Activated naive CD8-positive, alpha-beta T cell treated with anti-CD3 and anti-CD28 coated beads, Interleukin-2, amount 10 ng/mL, durations not matched to agents 7 days and 5 days (primary cell): Measurements from ENCODE around the gene LEP. TPM values are rescaled to one million over a fixed set of nuclear protein-coding genes. Genes with fewer than 3 reads are reported as not detected.

Experiments used
- ATAC-seq: fragments of 150-1000 bp; cut with Tn5 transposase; one replicate; pipeline ENCODE4 v1.10.0; 2021; ENCODE audit warnings: low read depth, moderate library complexity
- POLR2A ChIA-PET: fragments of 350-600 bp; sonication (Branson Sonifier 250); formaldehyde crosslinking; loops from one replicate; lab custom pipeline; 2021; ENCODE audit warnings: antibody characterized with exemption; lab: Charles Lee
- DNase-seq: peaks from one replicate; pipeline ENCODE4 v3.0.0; 2021
- H3K27ac Mint-ChIP-seq: one replicate; pipeline ENCODE4 v1.8.0; 2022; ENCODE audit warnings: mild to moderate bottlenecking, mixed read lengths
- H3K27me3 Mint-ChIP-seq: one replicate; pipeline ENCODE4 v1.8.0; 2022; ENCODE audit warnings: mild to moderate bottlenecking, moderate library complexity, mixed read lengths
- H3K36me3 Mint-ChIP-seq: one replicate; pipeline ENCODE4 v1.8.0; 2021; ENCODE audit warnings: mild to moderate bottlenecking, mixed read lengths
- H3K4me1 Mint-ChIP-seq: one replicate; pipeline ENCODE4 v1.8.0; 2021; ENCODE audit warnings: mixed read lengths
- H3K4me3 Mint-ChIP-seq: one replicate; pipeline ENCODE4 v1.8.0; 2022; ENCODE audit warnings: mild to moderate bottlenecking, moderate library complexity, mixed read lengths
- H3K9me3 Mint-ChIP-seq: one replicate; pipeline ENCODE4 v1.8.0; 2021; ENCODE audit warnings: mixed read lengths
- total RNA-seq, 2 experiments: library from RNA; stranded (reverse); gene quantifications; one replicate each; pipeline ENCODE4 v1.2.3, GENCODE V29; 2021

The LEP gene
- total RNA-seq, 2 experiments from 2014 or later = not detected

- Mint-ChIP-seq H3K9me3 (no peaks in the 10 kb centered on the region), H3K27me3 (peaks cover 31% of the 10 kb centered on the region), H3K4me3 (no peak overlapping the region), H3K36me3 (no peaks in the 10 kb centered on the region), H3K27ac (no peak overlapping the region), H3K4me1 (peaks cover 9% of the 10 kb centered on the region)
- POLR2A ChIA-PET = no interaction called here
- DNase-seq = no peak
- no peak for ATAC-seq
Measured at GRCh38 chr7:128205068-128205467, 36.0 kb upstream of the LEP start.

DNA sequence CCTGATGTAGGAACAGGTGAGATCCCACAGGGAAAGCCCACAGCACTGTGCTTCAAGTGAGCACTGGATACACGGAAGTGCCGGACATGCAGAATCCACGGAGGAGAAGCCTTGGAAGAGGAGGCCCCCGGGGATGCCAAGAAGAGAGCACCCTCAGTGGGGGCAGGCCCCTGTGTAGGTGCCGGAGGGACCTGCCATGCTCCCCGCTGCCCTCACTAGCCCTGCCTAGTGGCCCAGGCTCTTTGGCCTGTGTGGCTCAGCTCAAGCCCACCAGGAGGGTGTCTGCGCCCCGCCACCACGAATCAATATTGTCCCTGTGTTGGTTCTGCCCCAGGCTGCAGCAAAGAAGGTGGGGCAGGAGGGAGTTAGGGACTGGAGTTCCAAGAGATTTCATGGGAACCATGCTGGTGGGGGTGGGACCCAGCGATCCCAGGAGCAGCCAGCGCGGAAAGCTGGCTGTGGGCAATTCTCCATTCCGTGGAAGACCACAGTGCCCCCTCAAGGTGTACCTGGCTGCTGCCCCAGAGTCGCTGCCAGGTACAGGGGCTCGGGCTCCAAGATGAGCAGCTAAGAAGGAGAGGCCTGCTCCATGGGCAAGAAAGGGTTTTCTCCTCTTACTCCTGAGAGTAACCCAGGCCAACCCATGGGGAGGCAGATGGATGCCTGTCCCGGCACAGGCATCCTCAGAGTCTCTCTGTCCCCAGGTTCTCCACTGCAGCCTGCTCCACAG lies 34.9 kb upstream of the LEP start:
- Mint-ChIP-seq H3K27ac (no peak overlapping the region), H3K9me3 (no peaks in the 10 kb centered on the region), H3K36me3 (no peaks in the 10 kb centered on the region), H3K4me3 (no peak overlapping the region), H3K27me3 (peaks cover 22% of the 10 kb centered on the region), H3K4me1 (peaks cover 9% of the 10 kb centered on the region)
- no peak for DNase-seq
- ATAC-seq = no peak
- POLR2A ChIA-PET = no interaction called here

DNA sequence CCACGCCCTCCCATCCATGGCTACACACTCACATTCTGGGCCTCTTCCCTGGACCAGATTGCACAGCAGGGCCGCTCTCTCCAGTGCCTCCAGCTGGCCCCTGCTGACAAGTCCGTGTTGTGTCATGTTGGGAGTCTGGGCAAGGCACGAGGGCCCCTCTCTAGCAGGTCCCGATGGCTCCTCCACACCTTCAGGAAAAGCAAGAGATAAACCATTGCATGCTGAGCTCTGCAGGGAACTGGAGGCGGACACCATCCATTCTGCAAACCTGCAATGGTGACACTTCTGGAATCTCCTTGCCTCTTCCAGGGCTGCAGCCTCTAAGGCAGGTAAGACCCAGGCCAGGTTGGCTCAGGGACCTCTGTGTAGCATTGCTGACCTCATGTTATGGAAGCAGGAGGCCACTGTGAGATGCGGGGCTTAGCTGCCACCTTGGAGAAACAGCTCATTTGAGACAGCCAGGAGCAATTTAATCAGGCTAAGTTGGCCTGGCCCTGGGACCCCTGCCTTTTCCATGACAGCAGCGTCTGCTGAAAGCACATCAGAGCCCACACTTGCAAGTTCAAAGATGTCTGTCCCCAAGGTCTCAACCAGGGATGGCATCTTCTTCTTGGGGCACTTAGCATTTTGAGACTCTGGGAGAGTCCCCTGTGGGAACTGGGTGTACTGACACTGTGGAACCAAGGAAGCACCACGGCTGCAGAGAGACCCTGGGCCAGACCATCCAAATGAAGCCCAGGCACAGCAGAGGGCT lies 34.2 kb upstream of the LEP start:
- DNase-seq = no peak
- Mint-ChIP-seq H3K4me1 (peaks cover 4% of the 10 kb centered on the region), H3K27ac (no peak overlapping the region), H3K36me3 (no peaks in the 10 kb centered on the region), H3K4me3 (no peak overlapping the region), H3K27me3 (peaks cover 21% of the 10 kb centered on the region), H3K9me3 (no peaks in the 10 kb centered on the region)
- no peak for ATAC-seq
- POLR2A ChIA-PET = no interaction called here

DNA sequence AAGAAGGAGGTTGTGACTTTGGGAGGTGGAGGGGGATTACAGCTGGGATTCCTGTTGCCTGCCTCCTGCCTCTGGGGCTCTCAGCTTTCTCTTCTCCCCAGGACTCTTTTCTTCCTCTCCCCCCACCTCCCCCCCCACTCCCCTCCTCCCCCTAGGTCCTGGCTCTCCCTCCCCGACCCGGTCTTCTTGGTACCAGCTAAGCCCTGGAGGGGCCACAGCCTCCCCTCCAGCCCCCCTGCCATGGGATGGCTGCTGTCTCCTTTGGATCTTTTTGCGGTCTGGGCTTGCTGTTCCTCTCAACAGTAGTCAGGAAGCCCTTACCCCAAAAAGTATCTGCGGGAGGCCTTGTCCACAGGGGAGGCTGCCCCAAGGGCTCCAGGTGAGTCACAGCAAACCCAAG lies 33.5 kb upstream of the LEP start:
- Mint-ChIP-seq H3K4me1 (peaks cover 1% of the 10 kb centered on the region), H3K27me3 (peaks cover 15% of the 10 kb centered on the region), H3K36me3 (no peaks in the 10 kb centered on the region), H3K9me3 (no peaks in the 10 kb centered on the region), H3K27ac (no peak overlapping the region), H3K4me3 (no peak overlapping the region)
- POLR2A ChIA-PET = no interaction called here
- no peak for ATAC-seq
- DNase-seq = no peak

DNA sequence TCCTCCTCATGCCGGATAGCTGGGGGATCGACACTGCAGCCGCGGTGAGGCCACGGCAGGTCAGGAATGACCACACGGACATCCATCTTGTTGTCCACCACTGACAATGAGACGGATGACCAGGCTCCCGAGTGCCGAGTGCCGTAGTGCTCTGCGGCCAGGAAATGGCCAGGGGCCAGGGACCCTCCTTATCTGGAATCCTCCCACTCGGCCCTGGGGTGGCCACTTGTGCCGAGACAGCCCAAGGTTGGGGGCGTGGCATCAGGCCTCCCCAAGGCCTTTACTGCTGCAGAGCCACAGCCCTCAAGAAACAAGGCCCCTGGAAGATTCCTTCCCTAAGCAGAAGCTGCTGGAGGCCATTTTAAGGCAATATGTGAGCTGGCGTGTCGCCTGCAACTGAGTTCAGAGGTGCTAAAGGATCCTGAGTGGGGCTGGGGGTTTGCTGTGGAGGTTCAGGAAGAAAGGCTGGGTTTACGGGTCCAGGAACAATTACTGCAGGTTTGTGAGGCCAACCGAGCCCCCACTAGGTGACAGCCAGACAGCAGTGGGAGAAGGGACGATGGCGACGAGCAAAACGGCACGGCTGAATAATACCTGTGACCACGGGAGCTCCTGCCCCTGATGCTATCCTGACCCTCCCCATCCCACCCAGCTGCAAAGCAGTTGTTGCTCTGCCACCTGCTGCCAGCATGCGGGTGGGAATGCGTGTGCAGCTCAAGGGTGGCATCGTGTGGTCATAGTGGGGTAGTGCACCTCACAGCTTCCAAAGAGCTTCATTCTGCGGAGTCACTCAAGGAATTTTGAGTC lies 31.6 kb upstream of the LEP start:
- H3K36me3 Mint-ChIP-seq = no peaks in the 10 kb centered on the region
- DNase-seq = peak; percentile 70
- peak overlapping the region; percentile 48 for H3K27ac Mint-ChIP-seq
- ATAC-seq = peak; percentile 65
- POLR2A ChIA-PET = interaction anchor here (0.7 to 1.7 kb wide), 4 partner anchors 13 to 310 kb away, joined by 4 to 10 read pairs (median 6); no protein-coding TSS in a partner anchor
- no peaks in the 10 kb centered on the region for H3K9me3 Mint-ChIP-seq
- peaks cover 1% of the 10 kb centered on the region for H3K4me1 Mint-ChIP-seq
- H3K27me3 Mint-ChIP-seq = peaks cover 10% of the 10 kb centered on the region
- H3K4me3 Mint-ChIP-seq = no peak overlapping the region

GRCh38 chr7:128210036-128210347 lies 31.1 kb upstream of the LEP start:
- DNase-seq (no peak), ATAC-seq (no peak)
- H3K9me3 Mint-ChIP-seq = no peaks in the 10 kb centered on the region
- POLR2A ChIA-PET = interaction anchor here (0.7 to 1.7 kb wide), 4 partner anchors 14 to 310 kb away, joined by 4 to 10 read pairs (median 6); no protein-coding TSS in a partner anchor
- no peaks in the 10 kb centered on the region for H3K36me3 Mint-ChIP-seq
- peaks cover 10% of the 10 kb centered on the region for H3K27me3 Mint-ChIP-seq
- peaks cover 1% of the 10 kb centered on the region for H3K4me1 Mint-ChIP-seq
- H3K27ac Mint-ChIP-seq = peak overlapping the region; percentile 48
- no peak overlapping the region for H3K4me3 Mint-ChIP-seq

DNA sequence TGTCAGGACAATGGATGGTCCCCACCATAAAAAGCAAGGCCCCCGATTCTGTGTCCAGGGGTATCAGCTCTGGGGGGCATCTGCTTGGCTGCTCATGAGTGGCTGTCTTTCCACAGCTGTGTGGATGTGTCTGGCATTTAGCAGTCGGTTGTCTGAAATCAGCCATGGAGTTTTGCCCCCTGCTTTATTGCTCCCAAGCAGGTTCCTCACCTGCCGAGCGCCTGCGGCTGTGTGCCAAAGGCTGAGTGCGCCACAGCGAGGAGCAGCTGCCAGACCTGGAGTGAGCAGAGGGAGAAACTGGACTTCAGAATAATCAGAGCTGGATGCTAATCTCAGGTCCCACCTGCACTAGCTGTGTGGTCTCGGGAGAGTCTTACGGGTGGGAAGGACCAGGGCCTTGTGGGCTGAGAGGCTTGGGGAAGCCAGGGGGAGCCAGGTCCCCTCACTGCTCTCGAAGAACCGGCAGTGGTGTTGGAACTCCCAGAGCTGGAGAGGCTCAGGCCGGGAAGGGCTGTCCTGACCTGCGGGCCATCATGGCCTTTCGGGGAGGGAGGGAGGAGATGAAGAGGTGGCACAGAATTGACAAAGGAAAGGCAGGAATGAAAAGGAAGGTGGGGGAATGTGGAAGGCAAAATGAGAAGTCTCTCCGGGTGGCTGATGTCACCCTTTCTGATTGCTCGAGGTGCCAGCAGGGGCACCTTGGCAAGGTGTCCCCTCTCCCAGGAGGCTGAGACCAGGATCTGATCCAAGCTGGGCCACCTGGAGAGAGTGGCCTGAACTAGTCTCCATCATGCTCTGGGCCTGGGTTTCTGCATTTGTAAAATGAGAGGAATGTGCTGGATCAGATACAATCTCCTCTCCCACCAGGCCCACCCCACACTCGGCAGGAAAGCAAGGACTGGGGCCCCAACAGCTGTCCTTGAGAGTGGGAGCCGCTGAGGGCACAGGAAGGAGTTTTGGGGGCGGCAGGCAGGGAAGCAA lies 30.2 kb upstream of the LEP start:
- H3K9me3 Mint-ChIP-seq = no peaks in the 10 kb centered on the region
- no peak overlapping the region for H3K4me3 Mint-ChIP-seq
- ATAC-seq = no peak
- no peak overlapping the region for H3K27ac Mint-ChIP-seq
- DNase-seq = no peak
- H3K36me3 Mint-ChIP-seq = no peaks in the 10 kb centered on the region
- H3K4me1 Mint-ChIP-seq = peaks cover 1% of the 10 kb centered on the region
- H3K27me3 Mint-ChIP-seq = peaks cover 12% of the 10 kb centered on the region
- POLR2A ChIA-PET = interaction anchor here (1.7 kb wide), 1 partner anchor 75 kb away, joined by 10 read pairs; no protein-coding TSS in a partner anchor

DNA sequence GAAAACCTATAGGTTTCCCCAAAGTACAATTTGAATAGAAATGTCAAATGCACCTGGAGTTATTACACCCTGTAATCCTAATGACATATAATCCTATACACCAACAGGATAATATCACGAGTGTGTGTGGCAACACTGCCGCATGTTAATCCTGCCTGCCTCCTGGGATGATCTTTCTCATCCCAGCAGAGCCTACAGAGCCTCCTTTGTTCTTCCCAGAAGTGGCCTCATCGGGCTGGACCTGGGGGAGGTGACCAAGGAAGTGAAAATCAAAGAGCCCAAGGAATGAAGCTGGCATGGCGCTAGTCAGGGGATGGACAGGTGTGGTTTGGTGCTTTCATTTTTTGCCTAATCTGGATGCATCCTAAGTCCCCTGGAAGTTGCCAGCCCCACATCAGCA lies 29.5 kb upstream of the LEP start:
- Mint-ChIP-seq H3K4me3 (no peak overlapping the region), H3K9me3 (no peaks in the 10 kb centered on the region), H3K36me3 (no peaks in the 10 kb centered on the region), H3K4me1 (peaks cover 1% of the 10 kb centered on the region), H3K27me3 (peaks cover 13% of the 10 kb centered on the region), H3K27ac (no peak overlapping the region)
- ATAC-seq (no peak), DNase-seq (no peak)
- POLR2A ChIA-PET = no interaction called here

DNA sequence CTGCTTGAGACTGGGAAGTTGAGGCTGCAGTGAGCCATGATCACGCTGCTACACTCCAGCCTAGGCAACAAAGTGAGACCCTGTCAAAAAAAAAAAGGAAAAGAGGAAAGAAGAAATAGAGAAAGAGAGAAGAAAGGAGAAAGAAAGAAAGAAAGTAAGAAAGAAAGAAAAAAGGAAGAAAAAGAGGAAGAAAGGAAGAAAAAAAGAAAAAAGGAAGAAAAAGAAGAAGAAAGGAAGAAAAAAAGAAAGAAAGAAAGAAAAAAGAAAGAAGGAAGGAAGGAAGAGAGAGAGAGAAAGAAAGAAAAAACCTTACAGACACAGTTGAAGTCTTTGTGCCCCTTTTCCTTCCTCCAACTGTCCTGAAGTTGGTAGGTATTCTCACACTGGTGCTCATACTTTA lies 26.6 kb upstream of the LEP start:
- H3K4me1 Mint-ChIP-seq = peaks cover 1% of the 10 kb centered on the region
- no peak for DNase-seq
- H3K9me3 Mint-ChIP-seq = no peaks in the 10 kb centered on the region
- H3K4me3 Mint-ChIP-seq = no peak overlapping the region
- H3K36me3 Mint-ChIP-seq = no peaks in the 10 kb centered on the region
- peaks cover 16% of the 10 kb centered on the region for H3K27me3 Mint-ChIP-seq
- POLR2A ChIA-PET = no interaction called here
- H3K27ac Mint-ChIP-seq = no peak overlapping the region
- no peak for ATAC-seq

DNA sequence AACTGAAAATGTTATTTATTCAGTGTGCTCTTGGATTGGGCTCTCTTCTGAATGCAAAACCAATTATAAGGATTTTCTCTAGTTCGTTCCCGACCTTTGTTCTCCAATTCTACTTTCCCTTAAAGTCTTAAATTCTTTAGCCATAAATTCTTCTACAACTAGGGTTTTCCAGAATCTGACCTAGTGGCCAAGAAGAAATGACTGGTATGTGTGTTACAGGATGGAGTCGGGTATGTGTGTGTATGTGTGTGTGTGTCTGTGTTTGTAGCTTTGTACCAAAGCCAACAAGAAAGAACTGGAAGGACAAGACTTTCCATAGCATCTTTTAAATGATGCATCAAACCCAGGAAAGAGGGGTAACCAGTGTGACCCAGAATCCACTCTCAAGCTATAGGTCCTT lies 25.8 kb upstream of the LEP start:
- H3K27ac Mint-ChIP-seq = no peak overlapping the region
- ATAC-seq = no peak
- POLR2A ChIA-PET = interaction anchor here (0.5 kb wide), 1 partner anchor 499 kb away, joined by 4 read pairs; no protein-coding TSS in a partner anchor
- DNase-seq = no peak
- H3K36me3 Mint-ChIP-seq = no peaks in the 10 kb centered on the region
- peaks cover 22% of the 10 kb centered on the region for H3K27me3 Mint-ChIP-seq
- no peak overlapping the region for H3K4me3 Mint-ChIP-seq
- no peaks in the 10 kb centered on the region for H3K4me1 Mint-ChIP-seq
- no peaks in the 10 kb centered on the region for H3K9me3 Mint-ChIP-seq

- DNase-seq (no peak), ATAC-seq (no peak)
- H3K4me3 Mint-ChIP-seq = no peak overlapping the region
- POLR2A ChIA-PET = interaction anchor here (0.5 kb wide), 1 partner anchor 500 kb away, joined by 4 read pairs; no protein-coding TSS in a partner anchor
- no peak overlapping the region for H3K27ac Mint-ChIP-seq
- peaks cover 26% of the 10 kb centered on the region for H3K27me3 Mint-ChIP-seq
- no peaks in the 10 kb centered on the region for H3K4me1 Mint-ChIP-seq
- no peaks in the 10 kb centered on the region for H3K36me3 Mint-ChIP-seq
- no peaks in the 10 kb centered on the region for H3K9me3 Mint-ChIP-seq
Measured at GRCh38 chr7:128215739-128216138, 25.3 kb upstream of the LEP start.

DNA sequence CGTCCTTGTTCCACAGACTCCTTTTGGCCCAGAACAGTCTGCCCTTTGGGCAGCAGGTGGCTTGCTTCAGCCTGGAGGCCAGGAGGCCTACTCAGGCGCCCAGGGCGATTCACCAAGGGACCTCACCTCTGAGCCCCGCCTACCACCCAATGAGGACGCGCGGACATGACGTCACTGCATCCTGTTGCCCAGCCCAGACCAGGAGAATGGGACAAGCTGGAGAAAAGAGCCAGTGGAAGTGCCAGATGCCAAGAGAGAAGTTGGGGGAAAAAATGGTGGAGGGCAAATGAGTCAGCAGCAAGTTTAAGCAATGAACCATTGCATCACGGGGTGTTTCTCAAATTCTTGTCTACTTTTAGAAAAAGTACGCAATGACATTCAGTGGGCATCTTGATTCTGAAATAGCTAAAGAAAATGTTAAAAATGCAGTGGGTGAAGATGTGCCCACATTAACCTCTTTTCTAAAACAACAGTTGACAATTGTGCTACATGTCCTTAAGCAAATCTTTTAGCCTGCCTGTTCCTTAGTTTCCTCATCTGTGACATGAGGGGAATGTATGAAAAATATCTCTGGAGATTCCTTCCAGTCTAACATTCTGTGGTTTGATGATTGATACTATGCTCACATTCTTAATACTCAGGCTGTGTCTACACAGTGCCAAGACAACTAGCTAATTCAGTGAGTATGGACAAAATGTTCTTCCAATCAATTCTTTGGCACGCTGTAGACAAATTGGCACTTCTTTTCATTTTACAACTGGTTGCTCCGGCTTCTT lies 23.9 kb upstream of the LEP start:
- DNase-seq (no peak), ATAC-seq (no peak)
- H3K4me1 Mint-ChIP-seq = no peaks in the 10 kb centered on the region
- POLR2A ChIA-PET = no interaction called here
- H3K9me3 Mint-ChIP-seq = no peaks in the 10 kb centered on the region
- no peaks in the 10 kb centered on the region for H3K36me3 Mint-ChIP-seq
- peaks cover 30% of the 10 kb centered on the region for H3K27me3 Mint-ChIP-seq
- H3K27ac Mint-ChIP-seq = no peak overlapping the region
- H3K4me3 Mint-ChIP-seq = no peak overlapping the region
